ENCODE data around the gene TGFB2.

Gene TGFB2

DNA sequence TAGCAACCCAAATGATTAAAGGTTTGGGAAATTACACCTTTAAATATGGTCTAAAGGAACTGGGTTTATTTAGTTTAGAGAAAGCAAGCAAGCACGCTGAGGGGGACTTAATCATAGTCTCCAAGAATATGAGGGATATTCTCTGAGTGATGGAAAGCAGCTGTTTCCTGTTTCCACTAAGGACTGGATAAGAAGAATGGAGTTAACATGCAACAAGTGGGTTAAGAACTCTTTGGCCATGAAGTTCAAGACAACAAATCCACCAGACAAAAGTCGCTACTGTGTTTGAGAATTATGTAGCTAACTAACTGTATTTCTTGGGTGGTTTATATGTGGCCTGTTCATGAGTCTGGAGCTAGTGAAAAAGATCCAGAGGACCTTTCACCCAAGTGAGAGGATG is 85.7 kb downstream of the TGFB2 start:
- DNase-seq = no peak

GRCh38 chr1:218431476-218431875 is 86.3 kb downstream of the TGFB2 start:
- DNase-seq = no peak

- DNase-seq = no peak
Observed at GRCh38 chr1:218433744-218434143, 88.6 kb downstream of the TGFB2 start.

GRCh38 chr1:218435528-218435927 is 90.4 kb downstream of the TGFB2 start:
- no peak for DNase-seq

- no peak for DNase-seq
Observed at GRCh38 chr1:218436346-218436745, 91.2 kb downstream of the TGFB2 start.

DNA sequence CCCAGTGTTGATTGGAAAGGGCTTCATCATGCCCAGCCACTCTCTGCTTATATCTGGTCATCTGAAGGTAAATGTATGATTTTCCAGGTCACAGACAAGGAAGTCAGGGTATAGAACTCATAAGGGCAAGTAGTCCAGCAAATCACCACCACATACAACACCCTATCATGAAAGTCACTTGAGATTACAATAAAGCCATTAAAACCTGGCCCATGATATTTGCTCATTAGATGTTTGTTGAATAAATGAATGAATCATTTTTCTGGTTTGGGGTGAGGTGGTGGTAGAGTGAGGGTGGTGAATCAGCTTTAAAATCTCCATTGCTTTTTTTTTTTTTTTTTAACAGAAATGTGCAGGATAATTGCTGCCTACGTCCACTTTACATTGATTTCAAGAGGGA is 91.9 kb downstream of the TGFB2 start:
- DNase-seq = no peak

- DNase-seq = no peak
Observed at GRCh38 chr1:218439541-218440295, 94.6 kb downstream of the TGFB2 start.

DNA sequence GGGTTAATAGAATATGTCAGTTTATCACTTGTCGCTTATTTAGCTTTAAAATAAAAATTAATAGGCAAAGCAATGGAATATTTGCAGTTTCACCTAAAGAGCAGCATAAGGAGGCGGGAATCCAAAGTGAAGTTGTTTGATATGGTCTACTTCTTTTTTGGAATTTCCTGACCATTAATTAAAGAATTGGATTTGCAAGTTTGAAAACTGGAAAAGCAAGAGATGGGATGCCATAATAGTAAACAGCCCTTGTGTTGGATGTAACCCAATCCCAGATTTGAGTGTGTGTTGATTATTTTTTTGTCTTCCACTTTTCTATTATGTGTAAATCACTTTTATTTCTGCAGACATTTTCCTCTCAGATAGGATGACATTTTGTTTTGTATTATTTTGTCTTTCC is 98.1 kb downstream of the TGFB2 start:
- no peak for DNase-seq

DNA sequence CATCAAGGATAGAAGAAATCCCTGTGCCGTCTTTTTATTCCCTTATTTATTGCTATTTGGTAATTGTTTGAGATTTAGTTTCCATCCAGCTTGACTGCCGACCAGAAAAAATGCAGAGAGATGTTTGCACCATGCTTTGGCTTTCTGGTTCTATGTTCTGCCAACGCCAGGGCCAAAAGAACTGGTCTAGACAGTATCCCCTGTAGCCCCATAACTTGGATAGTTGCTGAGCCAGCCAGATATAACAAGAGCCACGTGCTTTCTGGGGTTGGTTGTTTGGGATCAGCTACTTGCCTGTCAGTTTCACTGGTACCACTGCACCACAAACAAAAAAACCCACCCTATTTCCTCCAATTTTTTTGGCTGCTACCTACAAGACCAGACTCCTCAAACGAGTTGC is 99.0 kb downstream of the TGFB2 start:
- DNase-seq = no peak

GRCh38 chr1:218444588-218444987 is 99.5 kb downstream of the TGFB2 start:
- no peak for DNase-seq

DNA sequence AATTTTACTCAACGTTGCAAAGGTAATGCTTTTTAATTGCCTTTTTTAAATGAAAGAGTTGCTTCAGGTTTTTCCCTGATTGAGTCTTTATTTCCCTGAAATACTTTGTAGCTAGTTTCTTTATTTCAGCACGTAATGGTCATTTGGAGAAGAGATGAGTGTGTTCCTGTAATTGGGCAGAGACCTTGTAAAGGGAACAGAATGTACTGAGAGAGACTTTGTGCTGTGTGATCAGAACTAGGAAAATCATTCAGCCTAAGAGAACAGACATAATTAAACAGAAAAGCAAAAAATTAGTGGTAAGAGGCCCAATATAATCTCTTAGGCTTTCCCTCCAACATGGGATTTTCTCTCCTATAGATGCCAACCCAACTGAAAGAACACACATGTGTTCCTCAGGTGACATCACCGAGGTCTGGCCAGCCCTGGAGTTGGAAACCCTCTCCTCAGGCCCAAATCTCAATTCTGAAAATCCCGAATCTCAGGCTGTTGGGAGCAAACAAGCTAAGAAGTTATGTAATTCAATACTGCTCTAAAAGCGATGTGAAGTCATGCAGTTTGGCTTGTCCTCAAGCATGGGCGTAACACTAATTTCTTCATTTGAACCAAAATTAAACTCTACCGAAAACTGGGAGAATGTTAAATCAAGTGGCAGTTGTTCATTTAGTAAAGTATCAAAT is 102.0 kb downstream of the TGFB2 start:
- no peak for DNase-seq

GRCh38 chr1:218451415-218451814 is 106.3 kb downstream of the TGFB2 start:
- DNase-seq = no peak

GRCh38 chr1:218454700-218455282 is 109.7 kb downstream of the TGFB2 start:
- no peak for DNase-seq

DNA sequence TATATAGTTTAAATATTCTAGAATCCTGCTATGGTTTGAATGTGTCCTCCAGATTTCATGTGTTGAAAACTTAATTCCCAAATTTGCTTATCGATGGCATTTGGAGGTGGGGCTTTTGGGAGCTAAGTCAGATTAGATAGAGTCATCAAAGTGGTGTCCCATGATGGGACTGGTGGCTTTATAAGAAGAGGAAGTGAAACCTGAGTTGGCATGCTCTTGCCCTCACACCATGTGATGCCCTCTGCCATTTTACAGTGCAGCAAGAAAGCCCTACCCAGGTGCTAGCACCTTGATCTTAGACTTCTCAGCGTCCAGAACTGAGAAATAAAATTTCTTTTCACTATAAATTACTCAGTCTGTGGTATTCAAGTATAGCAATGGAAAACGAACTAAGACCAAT is 111.3 kb downstream of the TGFB2 start:
- DNase-seq = no peak

GRCh38 chr1:218459450-218459849 is 114.3 kb downstream of the TGFB2 start:
- no peak for DNase-seq

DNA sequence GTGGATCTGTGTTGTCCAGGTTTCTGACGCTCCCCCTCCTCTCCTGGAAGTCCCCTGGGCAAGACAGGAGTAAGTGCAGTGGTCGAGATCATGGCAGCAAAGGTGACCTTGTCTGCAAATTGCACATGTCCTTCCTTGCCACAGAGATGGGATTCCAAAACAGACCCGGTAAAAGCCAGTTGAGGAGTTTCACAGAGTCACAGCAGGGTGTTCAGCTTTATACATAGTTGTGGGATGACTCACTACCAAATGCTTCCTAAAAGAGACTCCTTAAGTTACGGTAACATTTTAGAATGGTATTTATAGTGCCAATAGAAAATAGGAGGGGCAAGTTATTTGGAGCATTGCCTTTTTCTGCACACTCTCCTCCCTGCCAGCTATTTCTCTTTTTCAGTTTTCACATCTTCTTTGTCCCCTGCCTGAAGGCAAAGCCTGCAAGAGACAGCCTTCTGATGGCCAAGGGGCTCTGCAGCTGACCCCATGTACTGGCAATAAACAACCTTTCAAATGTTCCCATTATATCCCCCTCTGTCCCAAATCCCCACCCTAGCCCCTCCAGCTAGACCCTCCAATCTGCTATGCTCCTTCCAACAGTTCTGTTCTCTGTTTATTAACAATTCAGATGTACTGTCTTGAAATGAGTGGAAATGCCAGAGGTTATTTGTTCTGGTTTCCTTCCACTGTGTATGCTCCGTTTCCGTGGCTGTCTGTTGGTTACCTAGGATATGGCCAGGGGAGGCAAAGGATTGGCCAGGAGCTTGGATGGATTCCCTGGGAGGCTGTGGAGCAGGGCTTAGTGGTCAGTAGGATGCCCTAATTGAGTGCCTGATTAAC is 115.0 kb downstream of the TGFB2 start:
- no peak for DNase-seq

- DNase-seq = no peak
Observed at GRCh38 chr1:218461351-218461750, 116.2 kb downstream of the TGFB2 start.

DNA sequence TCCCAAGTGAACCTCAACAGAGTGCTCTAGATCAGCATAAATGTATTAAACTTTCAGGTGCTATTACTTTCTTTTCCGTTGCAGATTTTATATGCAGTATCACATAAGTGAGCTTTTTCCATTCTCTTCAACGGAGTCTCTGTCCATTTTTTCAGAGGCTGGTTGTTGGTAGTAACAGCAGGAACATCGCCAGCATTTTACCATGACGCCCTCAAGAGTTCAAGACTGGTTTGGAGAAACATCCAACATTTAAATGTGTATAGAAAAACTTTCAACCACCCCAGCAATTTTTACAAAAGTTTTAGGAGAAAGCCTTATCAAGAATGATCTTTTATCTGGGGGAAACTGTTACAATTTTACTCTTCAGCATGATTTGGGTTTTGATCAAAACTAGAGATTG is 117.0 kb downstream of the TGFB2 start:
- no peak for DNase-seq

DNA sequence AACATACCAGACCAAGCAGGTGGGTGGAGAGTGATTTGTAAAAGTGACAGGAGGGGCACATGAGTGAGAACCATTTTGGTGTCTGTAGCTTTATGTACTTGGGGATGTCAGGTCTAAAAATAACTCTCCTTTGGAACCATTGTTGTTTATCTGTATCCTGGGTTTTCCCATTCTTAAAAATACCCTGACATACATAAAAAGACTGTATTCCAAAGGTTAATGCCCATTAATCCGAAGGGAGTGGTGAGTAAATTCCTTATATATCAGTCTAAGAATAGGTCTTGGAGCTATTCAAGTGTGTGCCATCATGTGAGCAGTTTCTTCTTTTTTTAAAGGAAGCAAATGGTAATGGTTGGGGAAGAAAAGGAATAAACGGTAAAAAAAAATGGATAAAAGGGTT is 117.5 kb downstream of the TGFB2 start:
- no peak for DNase-seq

- DNase-seq = no peak
Observed at GRCh38 chr1:218463194-218464156, 118.3 kb downstream of the TGFB2 start.

- DNase-seq = no peak
Observed at GRCh38 chr1:218464871-218465270, 119.7 kb downstream of the TGFB2 start.

DNA sequence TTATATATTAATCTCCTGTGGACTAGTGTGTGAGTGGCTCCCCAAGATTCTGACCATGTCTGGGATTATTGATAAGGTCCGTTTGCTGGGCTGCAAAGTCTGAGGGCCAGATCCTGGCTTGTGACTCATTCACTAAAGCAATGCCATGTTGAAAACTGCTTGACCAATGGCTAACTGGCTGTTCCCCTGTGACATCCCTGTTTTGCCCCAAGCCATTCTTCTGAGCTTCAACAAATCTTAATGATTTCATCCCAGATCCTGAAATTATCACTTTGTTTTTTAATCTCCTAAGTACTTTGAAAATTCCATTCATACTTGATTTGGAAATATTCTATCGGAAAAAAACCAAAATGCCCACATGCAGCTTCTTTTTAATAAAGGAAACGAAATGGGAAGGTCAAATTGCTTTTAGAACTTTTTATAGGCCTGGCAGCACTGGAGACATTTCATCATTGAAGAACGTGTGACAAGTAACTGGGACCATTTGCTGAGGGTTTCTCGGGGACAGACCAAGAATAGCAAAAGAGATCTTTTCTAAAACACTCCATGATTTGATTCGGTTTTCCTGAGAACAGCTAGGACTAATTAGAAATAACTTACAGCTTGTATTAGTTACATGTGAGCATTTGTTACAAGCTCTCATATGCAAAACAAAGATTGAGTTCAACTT is 121.3 kb downstream of the TGFB2 start:
- no peak for DNase-seq

Data from KG1 (cell line).